RCC 7860 (cell line): ENCODE measurements around the gene CNOT3.

Experiments
- DNase-seq: peaks from one replicate; pipeline ENCODE4 v3.0.0-alpha.2; 2015; ENCODE audit warnings: low spot score
- FAIRE-seq: peaks from 2 replicates; lab custom pipeline; 2012; peaks lifted over from hg19 to GRCh38; lab: Jason Lieb, UNC

CNOT3 gene

DNA sequence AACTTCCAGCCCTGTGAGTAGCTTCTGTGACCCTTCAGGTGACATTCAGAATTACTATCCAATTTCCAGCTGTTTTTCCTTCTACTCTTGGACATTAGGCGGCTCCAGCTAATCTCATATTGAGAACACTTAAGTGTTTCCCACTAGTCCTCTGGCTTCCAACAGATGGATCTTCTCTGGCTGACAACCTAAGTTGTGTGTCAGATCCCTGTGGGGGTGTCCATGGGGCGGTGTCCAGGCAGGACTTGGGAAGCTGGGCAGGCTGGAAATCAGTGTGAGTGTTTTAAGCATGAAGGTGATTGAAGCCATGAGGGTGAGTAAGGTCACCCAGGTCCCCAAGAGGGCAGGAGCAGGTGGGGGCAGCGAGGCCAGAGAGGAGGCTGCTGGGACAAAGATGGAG lies 10.1 kb downstream of the CNOT3 start:
- FAIRE-seq: no peak

DNA sequence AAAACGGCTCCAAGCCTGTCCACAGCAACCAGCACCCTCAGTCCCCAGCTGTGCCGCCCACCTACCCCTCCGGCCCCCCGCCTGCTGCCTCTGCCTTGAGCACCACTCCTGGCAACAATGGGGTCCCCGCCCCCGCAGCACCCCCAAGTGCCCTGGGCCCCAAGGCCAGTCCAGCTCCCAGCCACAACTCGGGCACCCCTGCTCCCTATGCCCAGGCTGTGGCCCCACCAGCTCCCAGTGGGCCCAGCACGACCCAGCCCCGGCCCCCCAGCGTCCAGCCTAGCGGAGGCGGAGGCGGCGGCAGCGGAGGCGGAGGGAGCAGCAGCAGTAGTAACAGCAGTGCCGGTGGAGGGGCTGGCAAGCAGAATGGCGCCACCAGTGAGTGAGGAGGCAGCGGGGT lies 10.6 kb downstream of the CNOT3 start:
- DNase-seq (no peak), FAIRE-seq (no peak)

More for the DNA sequence above, 10.1 kb downstream of the CNOT3 start:
- no peak for DNase-seq

DNA sequence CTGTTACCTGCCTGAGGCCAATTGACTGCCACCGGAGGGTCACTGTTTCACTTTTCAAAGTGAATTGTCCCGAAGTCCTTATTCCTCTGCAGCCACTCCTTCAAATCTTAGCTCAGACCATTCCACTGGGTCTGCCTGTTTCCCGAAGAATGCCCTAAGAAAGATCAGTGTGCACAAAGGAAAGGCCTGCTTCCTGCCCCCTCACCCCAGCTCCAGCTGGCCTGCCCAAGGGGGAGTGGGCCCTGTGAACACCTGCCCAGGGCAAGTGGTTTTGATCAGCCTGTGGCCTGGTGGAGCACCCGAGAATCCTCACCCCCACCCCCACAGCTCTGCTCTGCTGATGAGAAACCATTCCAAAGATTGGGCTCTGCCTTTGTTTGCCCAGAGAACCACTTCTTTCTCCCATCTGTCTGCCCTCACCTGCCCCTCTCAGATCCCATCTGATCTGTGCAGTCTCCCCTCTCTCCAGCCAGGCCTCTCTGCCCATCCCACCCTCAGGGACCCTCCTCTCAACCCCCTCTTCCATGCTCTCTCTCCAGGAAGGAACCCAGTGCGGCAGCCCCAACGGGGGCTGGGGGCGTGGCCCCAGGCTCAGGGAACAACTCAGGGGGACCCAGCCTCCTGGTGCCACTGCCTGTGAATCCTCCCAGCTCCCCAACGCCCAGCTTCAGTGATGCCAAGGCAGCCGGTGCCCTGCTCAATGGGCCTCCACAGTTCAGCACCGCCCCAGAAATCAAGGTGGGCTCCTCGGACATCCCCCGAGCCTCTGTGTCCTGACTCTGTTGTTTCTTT lies 11.7 kb downstream of the CNOT3 start:
- FAIRE-seq: no peak
- DNase-seq: no peak

- DNase-seq (no peak), FAIRE-seq (no peak)
Observed at GRCh38 chr19:54151362-54152035, 13.9 kb downstream of the CNOT3 start.

GRCh38 chr19:54152267-54152666 lies 14.7 kb downstream of the CNOT3 start:
- DNase-seq: no peak
- FAIRE-seq: no peak

DNA sequence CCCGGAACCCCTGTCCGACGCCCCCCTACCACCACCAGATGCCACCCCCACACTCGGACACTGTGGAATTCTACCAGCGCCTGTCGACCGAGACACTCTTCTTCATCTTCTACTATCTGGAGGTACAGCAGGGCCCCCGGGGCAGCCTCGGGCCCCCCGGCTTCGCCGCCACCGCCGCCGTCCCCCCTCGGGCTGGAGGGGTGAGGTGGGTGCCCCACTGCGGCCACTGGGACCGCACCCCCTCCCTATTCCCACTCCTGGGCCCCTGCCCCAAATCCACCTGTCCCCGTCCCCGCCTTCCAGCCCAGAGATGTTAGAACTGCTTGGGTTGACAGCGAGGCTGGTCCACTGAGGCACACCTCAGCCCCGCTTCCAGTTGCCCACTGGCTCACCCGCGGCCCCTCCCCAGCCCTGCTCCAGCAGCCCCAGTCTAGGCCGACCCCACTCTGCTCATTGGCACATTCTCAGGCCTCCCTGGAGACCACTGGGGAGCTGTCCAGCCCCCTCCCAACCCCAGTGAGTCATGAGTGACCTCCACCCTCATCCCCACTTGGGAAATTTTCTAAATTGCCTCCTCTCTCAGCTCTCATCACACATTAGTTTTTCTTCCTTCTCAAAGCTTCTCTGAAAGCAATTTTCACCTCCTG lies 15.4 kb downstream of the CNOT3 start:
- no peak for DNase-seq
- no peak for FAIRE-seq

DNA sequence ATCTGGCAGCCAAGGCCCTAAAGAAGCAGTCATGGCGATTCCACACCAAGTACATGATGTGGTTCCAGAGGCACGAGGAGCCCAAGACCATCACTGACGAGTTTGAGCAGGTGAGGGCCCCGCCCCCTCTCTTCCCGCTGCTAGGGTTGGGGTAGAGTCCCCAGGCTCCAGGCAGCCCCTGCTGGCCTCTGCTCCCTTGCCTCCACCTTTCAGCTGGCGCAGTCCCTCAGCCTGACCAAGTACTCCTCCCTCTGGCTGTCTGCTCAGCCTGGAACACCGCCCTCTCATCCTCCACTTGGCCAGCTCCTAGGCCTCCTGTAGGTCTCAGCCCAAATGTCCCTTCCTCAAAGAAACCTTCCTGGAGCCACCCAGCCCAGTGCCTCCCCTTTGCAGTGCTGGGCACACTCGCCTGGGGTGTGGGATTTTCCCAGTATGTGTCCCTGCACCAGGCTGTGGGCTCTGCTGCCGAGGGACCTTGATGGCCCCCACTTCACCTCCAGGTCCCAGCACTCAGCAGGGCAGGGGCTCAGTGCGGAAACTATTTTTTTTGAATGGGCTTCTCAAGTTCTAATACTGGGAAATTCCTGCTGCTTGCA lies 16.3 kb downstream of the CNOT3 start:
- DNase-seq (no peak), FAIRE-seq (no peak)

- DNase-seq (no peak), FAIRE-seq (no peak)
Observed at GRCh38 chr19:54154603-54155345, 17.2 kb downstream of the CNOT3 start.

- DNase-seq (no peak), FAIRE-seq (no peak)
Observed at GRCh38 chr19:54155694-54156093, 18.1 kb downstream of the CNOT3 start.

- FAIRE-seq (no peak), DNase-seq (no peak)
Observed at GRCh38 chr19:54156490-54156889, 18.9 kb downstream of the CNOT3 start.

- no peak for FAIRE-seq
Observed at GRCh38 chr19:54156953-54157352, 19.4 kb downstream of the CNOT3 start.

GRCh38 chr19:54158812-54159351 lies 21.3 kb downstream of the CNOT3 start:
- FAIRE-seq (no peak), DNase-seq (no peak)

More at GRCh38 chr19:54156953-54157352, 19.4 kb downstream of the CNOT3 start:
- DNase-seq: no peak

DNA sequence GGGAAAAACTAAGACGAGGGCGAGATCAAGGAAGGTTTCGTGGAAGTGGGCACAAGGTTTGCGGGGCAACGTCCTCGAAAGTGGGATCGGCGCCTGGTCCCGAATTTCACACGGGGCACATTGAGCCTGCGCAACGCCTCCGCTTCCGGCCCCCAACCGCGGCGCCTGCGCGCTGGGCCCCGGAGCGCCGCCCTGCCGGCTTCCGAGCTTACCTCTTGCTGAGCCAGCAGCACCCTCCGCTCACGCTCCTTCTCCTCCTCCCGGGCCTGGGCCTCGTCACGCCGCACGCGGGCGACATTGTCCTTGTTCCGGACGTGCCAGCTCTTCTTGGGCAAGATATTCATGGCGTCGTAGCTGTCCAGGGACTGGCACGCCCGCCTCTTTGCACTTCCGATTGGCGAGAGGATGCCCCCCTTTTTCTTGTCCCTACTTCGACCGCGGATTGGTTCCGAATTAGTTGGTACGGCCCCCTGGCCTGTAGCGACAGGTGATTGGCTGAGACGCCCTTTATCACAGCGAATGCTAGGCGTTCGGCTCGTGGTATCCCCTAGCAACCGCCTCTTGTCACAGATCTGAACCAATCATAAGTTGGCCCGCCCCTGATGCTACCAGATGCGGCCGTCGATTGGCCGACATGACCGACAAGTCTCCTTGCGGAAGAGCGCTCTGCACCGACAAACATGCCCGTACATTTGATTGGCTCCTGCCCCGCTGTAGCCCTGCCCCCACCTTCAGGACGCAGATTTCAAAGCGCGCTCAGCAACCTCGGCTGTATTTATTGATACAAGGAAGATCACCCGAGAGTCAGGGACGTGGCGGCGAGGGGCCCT lies 22.0 kb downstream of the CNOT3 start, which contains the start of gene LENG1:
Gene LENG1 (minus strand): TSS at position 370 of the 830 bp plus-strand sequence. CDS start 26 bp downstream, at position 344.
- FAIRE-seq: peak; percentile 95
- DNase-seq: peak; percentile 99

DNA sequence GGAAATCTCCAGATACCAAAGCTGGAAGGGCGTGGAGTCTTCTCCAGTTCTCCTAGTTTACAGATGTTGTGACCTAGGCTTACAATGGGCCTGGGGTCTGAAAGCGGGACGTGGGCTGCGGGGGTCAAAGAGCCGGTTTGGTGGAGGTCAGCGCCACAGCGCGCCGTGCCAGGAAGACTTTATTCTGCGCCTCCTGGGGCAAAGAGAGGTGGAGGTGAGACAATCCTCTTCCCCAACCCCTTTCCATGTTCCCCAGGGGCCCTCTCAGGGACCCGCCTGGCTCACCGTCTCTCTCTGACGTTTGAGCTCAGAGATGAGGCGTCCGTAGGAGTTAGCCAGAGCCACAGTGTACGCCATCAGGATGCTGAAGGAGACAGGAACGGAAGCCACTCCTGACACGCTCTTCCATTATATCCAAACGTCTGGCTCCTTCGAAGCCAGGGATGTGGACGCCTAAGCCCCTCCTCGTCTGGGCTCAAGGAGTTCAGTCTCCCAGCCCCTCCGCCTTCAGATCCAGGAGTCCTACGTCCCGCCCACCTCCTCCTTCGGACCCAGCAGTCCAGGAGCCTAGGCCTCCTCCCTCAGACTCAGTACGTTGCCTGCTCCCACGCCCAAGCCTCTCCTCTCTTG lies 22.7 kb downstream of the CNOT3 start:
- FAIRE-seq (no peak), DNase-seq (no peak)

DNA sequence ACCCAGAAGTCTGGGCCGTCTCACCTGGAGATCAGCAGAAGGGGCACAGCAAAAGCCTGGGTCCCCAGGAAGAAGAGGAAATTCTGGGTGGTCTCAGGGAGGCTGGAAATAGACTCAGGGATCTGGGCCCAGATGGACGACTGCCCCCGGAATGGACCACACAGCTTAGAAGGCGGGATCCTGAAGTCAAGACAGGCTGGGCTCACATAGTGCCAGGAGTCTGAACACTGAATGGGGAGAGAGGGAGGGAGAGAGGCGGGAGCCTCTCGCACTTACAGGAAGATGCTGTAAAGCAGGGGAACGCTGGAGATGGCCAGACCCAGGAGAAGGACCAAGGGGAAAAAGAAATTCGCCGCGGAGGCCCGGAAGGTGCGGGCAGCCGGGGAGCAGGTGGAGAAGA lies 23.3 kb downstream of the CNOT3 start:
- FAIRE-seq: no peak
- no peak for DNase-seq

- DNase-seq (no peak), FAIRE-seq (no peak)
Observed at GRCh38 chr19:54162241-54162805, 24.8 kb downstream of the CNOT3 start.

GRCh38 chr19:54162884-54163283 lies 25.3 kb downstream of the CNOT3 start:
- DNase-seq (no peak), FAIRE-seq (no peak)

GRCh38 chr19:54164369-54165068 lies 27.0 kb downstream of the CNOT3 start:
- no peak for FAIRE-seq

More at GRCh38 chr19:54164369-54165068, 27.0 kb downstream of the CNOT3 start:
- DNase-seq: no peak
